Fibroblast of skin of right quadriceps (primary cell): ENCODE measurements around the gene WDR18.

Experiments used
- DNase-seq: peaks from one replicate; pipeline ENCODE4 v3.0.0-alpha.2; 2013

The WDR18 gene

GRCh38 chr19:1025960-1026782, 42.0 kb downstream of the WDR18 start, which contains the start of gene CNN2:
Gene CNN2, plus strand, starts transcription at chr19:1026608. Its CDS starts 54 bp downstream, at chr19:1026662.
- DNase-seq = peak; percentile 86

DNA sequence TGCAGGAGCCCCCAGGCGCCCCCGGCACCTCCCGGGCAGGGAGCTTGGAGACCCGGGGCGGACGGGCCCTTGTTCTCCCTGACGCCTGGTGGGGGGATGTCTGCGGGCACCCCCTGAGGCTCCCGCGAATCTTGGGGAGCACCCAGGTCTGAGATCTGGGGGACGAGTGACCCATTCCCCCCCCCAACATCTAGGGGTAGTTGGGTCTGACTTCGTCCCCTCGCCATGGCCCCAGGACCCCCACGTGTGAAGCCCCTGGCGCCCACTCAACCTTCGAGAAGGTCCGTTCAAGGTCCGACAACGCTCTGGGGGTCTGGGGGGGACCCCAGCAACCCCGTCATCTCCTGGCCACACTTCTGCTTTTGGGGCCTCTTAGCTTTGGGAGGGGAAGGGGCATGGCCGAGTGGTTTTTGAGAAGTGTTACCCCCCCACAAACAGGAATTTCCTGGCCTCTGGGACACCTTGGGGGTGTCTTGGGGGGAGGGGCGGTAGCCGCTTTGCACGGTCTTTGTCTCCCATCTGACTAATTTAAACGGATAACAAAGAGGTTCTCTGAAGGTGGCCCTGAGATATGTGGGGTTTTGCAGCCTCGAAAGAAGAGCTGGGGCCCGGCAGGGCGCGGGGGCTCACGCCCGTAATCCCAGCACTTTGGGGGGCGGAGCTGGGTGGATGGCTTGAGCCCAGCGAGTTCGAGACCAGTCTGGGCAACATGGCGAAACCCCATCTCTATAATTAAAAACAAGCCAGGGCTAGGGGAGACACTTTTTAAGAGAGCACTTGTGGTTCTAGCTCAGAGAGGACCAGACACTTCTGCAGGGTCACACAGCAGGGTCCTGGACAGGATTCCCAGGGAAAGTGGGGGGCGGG, 42.9 kb downstream of the WDR18 start:
- DNase-seq = peak; percentile 49

- DNase-seq = no peak
These were observed 43.5 kb downstream of the WDR18 start for GRCh38 chr19:1027650-1028061.

- DNase-seq = peak; percentile 98
These were observed 44.1 kb downstream of the WDR18 start for GRCh38 chr19:1028062-1028926.

- no peak for DNase-seq
These were observed 48.2 kb downstream of the WDR18 start for GRCh38 chr19:1032264-1032867.

DNA sequence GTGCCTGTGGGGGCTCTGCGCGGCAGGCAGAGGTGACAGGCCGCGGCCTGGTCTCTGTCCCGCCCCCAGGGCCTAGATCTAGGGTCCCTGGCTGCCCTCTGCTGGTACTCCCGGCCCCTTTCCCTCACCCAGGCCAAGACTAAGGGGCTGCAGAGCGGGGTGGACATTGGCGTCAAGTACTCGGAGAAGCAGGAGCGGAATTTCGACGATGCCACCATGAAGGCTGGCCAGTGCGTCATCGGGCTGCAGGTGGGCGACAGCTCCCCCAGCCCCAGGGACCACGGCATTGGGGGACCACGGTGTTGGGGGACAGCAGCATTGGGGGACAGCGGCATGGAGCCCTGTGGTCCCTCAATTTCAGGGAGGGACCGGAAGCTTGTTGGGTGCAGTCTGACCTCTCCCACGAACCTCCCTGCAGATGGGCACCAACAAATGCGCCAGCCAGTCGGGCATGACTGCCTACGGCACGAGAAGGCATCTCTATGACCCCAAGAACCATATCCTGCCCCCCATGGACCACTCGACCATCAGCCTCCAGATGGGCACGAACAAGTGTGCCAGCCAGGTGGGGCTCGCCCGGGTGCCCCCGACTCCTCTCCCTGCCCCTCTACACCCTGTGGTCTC, 52.0 kb downstream of the WDR18 start:
- DNase-seq = no peak

- DNase-seq = no peak
These were observed 53.5 kb downstream of the WDR18 start for GRCh38 chr19:1037621-1038064.

GRCh38 chr19:1038978-1039645, 55.0 kb downstream of the WDR18 start:
- peak; percentile 32 for DNase-seq

GRCh38 chr19:1039646-1040475, 55.7 kb downstream of the WDR18 start, which contains the start of gene ABCA7:
Gene ABCA7, plus strand, starts transcription at chr19:1040107. Its CDS starts 1,255 bp downstream, at chr19:1041362.
- peak; percentile 98 for DNase-seq

DNA sequence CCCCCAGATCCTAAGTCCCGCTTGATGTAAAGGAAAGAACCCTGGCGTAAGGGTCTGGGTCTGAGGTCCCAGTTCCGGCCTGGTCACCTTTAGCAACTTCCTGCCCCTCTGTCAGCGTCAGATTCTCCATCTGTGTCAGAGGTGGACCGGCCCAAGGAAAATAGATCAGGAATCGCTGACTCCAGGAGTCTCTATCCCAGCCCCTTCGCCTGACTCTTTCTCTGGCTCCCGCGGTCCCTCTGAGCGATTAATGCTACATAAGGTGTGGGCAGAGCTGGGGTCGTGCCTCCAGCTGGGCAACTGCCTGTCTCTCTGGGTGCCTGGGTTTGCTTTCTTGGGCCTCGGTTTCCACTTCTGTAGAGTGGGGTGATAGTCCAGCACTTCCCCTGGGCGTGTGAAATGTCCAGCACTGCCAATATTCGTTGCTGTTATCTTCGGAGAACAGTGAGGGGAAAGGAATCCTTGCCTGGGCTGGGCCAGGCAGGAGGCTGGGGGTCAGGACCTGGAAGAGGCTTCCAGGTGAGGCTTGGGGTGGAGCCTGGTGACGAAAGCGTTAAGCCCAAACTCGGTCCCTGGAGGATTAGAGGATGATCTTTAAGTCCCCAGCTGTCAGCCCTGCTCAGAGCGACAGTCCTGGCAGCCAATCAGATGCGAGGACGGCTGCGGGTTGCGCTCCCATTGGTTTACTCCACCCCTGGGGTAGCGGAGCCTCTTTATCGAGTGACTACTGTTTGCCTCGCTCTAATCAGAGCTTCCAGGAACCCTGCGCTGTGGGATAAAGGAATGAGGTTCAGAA, 56.5 kb downstream of the WDR18 start:
- peak; percentile 95 for DNase-seq

GRCh38 chr19:1041272-1041834, 57.2 kb downstream of the WDR18 start:
- DNase-seq = no peak

- DNase-seq = no peak
These were observed 57.9 kb downstream of the WDR18 start for GRCh38 chr19:1041835-1042685.

DNA sequence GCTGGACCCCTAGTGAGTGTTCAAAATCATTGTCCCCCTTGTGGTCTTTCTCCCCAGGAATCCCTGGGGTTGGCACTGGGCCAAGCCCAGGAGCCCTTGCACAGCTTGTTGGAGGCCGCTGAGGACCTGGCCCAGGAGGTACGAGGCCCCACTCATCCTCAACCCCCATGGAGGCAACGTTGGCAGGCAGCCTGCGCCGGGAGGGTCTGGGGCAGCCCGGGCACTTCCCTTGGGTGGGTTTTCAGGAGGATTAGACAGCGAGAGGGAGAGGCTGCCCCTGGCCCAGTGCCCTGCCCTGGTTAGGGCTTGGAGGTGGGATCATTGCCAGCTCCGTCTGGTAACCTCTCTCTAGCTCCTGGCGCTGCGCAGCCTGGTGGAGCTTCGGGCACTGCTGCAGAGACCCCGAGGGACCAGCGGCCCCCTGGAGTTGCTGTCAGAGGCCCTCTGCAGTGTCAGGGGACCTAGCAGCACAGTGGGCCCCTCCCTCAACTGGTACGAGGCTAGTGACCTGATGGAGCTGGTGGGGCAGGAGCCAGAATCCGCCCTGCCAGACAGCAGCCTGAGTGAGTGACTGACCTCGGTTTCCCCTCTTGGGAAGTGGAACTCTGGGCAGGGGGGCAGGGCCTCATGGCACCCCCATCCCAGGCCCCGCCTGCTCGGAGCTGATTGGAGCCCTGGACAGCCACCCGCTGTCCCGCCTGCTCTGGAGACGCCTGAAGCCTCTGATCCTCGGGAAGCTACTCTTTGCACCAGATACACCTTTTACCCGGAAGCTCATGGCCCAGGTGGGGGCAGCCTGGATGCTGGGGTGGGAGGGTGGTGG, 58.8 kb downstream of the WDR18 start:
- no peak for DNase-seq
